ENCODE results near the gene SCGB3A1. TPM values are rescaled to one million over a fixed set of nuclear protein-coding genes. Genes with fewer than 3 reads are reported as not detected.

Gene SCGB3A1
- total RNA-seq, 4 donors from 2014 or later = 2.6 to 3.5 (median 3.5) TPM; not detected in 1

DNA sequence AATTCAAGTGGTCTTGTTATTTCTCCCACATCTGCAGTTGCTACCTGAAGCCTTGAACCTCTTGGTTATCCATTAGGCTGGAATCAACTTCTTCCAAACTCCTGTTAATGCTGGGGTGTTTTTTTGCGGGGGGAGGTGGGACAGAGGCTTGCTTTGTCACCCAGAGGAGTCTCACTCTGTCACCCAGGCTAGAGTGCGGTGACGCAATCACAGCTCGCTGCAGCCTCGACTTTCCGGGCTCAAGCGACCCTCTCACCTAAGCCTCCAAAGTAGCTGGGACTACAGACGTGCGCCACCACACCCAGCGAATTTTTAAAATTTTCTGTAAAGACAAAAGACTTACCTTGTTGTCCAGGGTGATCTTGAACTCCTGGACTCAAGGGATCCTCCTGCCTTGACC lies 4.4 kb downstream of the SCGB3A1 start:
- DNase-seq (ENCODE audit: low spot score in 2 of 2) = no peak
- intact Hi-C loops (cut with DNase I; ENCODE audit: low total_unique reads) = no loop called here

DNA sequence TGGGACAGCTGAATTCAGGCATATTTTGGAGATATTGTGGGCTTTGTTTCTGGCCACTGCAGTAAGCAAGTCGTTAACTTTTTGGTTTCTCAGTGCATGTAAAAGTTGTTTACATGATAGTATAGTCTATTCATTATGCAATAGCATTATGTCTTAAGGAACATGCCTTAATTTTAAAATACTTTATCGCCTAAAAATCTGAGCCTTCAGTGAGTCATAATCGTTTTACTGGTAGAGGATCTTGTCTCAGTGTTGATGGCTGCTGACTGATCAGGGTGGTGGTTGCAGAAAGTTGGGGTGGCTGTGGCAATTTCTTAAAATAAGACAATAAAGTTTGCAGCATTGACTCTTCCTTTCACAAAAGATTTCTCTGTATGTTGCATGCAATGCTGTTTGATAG lies 5.1 kb downstream of the SCGB3A1 start:
- H3K4me3 ChIP-seq (ENCODE audit: low read depth, poor library complexity, severe bottlenecking) = no peak overlapping the region
- intact Hi-C loops (cut with DNase I; ENCODE audit: low total_unique reads) = no loop called here
- TF ChIP-seq, protein P1, sequence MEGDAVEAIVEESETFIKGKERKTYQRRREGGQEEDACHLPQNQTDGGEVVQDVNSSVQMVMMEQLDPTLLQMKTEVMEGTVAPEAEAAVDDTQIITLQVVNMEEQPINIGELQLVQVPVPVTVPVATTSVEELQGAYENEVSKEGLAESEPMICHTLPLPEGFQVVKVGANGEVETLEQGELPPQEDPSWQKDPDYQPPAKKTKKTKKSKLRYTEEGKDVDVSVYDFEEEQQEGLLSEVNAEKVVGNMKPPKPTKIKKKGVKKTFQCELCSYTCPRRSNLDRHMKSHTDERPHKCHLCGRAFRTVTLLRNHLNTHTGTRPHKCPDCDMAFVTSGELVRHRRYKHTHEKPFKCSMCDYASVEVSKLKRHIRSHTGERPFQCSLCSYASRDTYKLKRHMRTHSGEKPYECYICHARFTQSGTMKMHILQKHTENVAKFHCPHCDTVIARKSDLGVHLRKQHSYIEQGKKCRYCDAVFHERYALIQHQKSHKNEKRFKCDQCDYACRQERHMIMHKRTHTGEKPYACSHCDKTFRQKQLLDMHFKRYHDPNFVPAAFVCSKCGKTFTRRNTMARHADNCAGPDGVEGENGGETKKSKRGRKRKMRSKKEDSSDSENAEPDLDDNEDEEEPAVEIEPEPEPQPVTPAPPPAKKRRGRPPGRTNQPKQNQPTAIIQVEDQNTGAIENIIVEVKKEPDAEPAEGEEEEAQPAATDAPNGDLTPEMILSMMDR (IDR thresholded peaks at IDR 0.05) = no peak
- no peak for TF ChIP-seq POLR2A (IDR thresholded peaks at IDR 0.05)
- 78 to 79% methylated on average over 3 of the region's 3 CpGs for WGBS, 2 donors
- DNase-seq (ENCODE audit: low spot score in 2 of 2) = no peak

More for the DNA sequence above, 4.4 kb downstream of the SCGB3A1 start:
- no peak for TF ChIP-seq POLR2A (IDR thresholded peaks at IDR 0.05)
- TF ChIP-seq, protein P1 (IDR thresholded peaks at IDR 0.05) = no peak
- WGBS, 2 donors = 87 to 96% methylated on average over 10 of the region's 10 CpGs
- no peak overlapping the region for H3K4me3 ChIP-seq (ENCODE audit: low read depth, poor library complexity, severe bottlenecking)

GRCh38 chr5:180583738-180584137 lies 7.6 kb downstream of the SCGB3A1 start:
- intact Hi-C loops (cut with DNase I; ENCODE audit: low total_unique reads) = no loop called here
- WGBS, 2 donors = 60 to 69% methylated on average over 2 of the region's 2 CpGs
- H3K4me3 ChIP-seq (ENCODE audit: low read depth, poor library complexity, severe bottlenecking) = no peak overlapping the region
- no peak for TF ChIP-seq POLR2A (IDR thresholded peaks at IDR 0.05)
- TF ChIP-seq, protein P1 (IDR thresholded peaks at IDR 0.05) = no peak
- no peak for DNase-seq (ENCODE audit: low spot score in 2 of 2)

DNA sequence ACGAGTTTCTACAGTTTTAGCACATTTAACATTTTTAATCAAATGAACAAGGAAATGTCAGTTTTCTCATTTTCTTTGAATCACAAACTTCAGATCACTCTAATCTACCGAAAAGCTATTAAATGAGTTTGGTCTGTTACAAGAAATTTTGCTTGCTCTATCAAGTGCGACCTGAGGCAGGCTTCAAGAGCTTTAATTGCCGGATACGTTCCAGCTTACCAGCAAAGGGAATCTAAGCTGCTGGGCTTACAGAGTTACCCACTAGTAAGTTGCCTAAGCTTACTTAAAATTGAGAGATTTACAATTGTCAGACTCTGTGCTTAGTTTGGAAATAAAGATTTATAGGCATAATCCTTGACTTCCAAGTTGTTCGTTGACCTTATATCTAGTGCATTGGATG lies 10.6 kb downstream of the SCGB3A1 start:
- intact Hi-C loops (cut with DNase I; ENCODE audit: low total_unique reads) = no loop called here
- TF ChIP-seq, protein P1 (IDR thresholded peaks at IDR 0.05) = no peak
- no peak overlapping the region for H3K4me3 ChIP-seq (ENCODE audit: low read depth, poor library complexity, severe bottlenecking)
- WGBS, 2 donors = 74 to 75% methylated on average over 6 of the region's 6 CpGs
- DNase-seq (ENCODE audit: low spot score in 2 of 2) = no peak

DNA sequence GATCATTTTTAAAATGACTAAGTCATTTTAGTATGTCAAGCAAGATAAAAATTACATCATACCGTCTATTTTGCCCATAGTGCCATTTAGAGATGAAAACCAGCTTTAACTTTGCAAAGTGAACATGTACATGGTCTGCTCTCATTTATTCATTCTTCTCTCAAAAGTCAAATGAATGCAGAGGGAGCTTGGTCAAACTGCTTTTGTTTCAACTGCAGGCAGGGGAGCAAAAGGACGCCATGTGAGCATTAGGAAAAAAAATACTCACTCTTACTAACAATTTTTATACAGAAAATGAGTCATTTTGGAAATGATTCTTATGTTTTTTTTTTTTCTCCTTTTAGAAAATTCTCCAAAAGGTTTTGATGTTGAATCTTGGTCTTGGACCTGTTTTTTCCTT lies 15.7 kb downstream of the SCGB3A1 start:
- WGBS, 2 donors = 78 to 81% methylated on average over 2 of the region's 2 CpGs
- no peak for TF ChIP-seq POLR2A (IDR thresholded peaks at IDR 0.05)
- TF ChIP-seq, protein P1 (IDR thresholded peaks at IDR 0.05) = no peak
- no peak overlapping the region for H3K4me3 ChIP-seq (ENCODE audit: low read depth, poor library complexity, severe bottlenecking)
- DNase-seq (ENCODE audit: low spot score in 2 of 2) = no peak
- intact Hi-C loops (cut with DNase I; ENCODE audit: low total_unique reads) = no loop called here

- TF ChIP-seq, protein P1 (IDR thresholded peaks at IDR 0.05) = no peak
- TF ChIP-seq POLR2A (IDR thresholded peaks at IDR 0.05) = no peak
- no peak overlapping the region for H3K4me3 ChIP-seq (ENCODE audit: low read depth, poor library complexity, severe bottlenecking)
- intact Hi-C loops (cut with DNase I; ENCODE audit: low total_unique reads) = no loop called here
- no peak for DNase-seq (ENCODE audit: low spot score in 2 of 2)
- WGBS, 2 donors = 84 to 85% methylated on average over 8 of the region's 8 CpGs
Observed at GRCh38 chr5:180568914-180569313, 22.4 kb downstream of the SCGB3A1 start.
